Fibroblast of skin of abdomen (primary cell): Measurements from ENCODE around the gene APOA4.
"Not testable (repeated sequence)": the region's sequence is repeated elsewhere in the genome, so short reads cannot be mapped to it uniquely, and the experiment has no call there.

Experiments
- DNase-seq: peaks from one replicate; pipeline ENCODE4 v3.0.0-alpha.2; 2013

APOA4 gene

DNA sequence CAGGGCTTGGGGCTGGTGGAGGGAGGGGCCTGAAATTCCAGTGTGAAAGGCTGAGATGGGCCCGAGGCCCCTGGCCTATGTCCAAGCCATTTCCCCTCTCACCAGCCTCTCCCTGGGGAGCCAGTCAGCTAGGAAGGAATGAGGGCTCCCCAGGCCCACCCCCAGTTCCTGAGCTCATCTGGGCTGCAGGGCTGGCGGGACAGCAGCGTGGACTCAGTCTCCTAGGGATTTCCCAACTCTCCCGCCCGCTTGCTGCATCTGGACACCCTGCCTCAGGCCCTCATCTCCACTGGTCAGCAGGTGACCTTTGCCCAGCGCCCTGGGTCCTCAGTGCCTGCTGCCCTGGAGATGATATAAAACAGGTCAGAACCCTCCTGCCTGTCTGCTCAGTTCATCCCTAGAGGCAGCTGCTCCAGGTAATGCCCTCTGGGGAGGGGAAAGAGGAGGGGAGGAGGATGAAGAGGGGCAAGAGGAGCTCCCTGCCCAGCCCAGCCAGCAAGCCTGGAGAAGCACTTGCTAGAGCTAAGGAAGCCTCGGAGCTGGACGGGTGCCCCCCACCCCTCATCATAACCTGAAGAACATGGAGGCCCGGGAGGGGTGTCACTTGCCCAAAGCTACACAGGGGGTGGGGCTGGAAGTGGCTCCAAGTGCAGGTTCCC lies 6.5 kb upstream of the APOA4 start, which contains the start of gene APOC3:
APOC3 (plus strand) TSS at position 383 of the 659 bp plus-strand sequence. CDS start 676 bp downstream, outside the sequence.
- DNase-seq: peak; percentile 59

DNA sequence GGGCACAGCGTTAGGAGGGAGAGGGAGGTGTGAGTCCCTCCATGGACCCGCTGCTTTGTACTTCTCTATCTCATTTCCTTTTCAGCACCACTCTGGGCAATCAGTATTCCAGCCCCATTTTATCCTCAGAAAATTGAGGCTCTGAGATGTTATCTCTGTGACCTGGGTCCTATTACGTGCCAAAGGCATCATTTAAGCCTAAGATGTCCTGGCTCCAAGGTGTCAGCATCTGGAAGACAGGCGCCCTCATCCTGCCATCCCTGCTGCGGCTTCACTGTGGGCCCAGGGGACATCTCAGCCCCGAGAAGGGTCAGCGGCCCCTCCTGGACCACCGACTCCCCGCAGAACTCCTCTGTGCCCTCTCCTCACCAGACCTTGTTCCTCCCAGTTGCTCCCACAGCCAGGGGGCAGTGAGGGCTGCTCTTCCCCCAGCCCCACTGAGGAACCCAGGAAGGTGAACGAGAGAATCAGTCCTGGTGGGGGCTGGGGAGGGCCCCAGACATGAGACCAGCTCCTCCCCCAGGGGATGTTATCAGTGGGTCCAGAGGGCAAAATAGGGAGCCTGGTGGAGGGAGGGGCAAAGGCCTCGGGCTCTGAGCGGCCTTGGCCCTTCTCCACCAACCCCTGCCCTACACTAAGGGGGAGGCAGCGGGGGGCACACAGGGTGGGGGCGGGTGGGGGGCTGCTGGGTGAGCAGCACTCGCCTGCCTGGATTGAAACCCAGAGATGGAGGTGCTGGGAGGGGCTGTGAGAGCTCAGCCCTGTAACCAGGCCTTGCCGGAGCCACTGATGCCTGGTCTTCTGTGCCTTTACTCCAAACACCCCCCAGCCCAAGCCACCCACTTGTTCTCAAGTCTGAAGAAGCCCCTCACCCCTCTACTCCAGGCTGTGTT lies 5.8 kb upstream of the APOA4 start:
- no peak for DNase-seq

DNA sequence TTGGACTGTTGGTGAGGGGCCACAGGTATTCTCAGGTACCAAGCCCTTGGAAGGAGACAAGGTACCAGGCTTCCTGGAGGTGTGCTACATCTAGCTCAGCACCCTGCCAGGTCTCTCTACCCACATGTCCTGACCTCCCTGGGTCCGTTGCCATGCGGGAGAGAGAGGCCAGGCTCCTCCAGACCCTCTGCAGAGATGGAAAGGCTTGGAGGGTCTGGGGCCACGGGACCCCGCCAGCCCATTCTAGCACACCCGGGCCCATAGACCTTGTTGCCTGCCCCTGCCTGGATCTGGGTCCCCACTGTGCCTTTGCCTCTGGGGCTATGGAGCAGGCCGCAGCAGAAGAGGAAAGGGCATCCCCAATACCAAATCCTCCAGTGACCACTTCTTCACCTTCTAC lies 4.4 kb upstream of the APOA4 start:
- no peak for DNase-seq

DNA sequence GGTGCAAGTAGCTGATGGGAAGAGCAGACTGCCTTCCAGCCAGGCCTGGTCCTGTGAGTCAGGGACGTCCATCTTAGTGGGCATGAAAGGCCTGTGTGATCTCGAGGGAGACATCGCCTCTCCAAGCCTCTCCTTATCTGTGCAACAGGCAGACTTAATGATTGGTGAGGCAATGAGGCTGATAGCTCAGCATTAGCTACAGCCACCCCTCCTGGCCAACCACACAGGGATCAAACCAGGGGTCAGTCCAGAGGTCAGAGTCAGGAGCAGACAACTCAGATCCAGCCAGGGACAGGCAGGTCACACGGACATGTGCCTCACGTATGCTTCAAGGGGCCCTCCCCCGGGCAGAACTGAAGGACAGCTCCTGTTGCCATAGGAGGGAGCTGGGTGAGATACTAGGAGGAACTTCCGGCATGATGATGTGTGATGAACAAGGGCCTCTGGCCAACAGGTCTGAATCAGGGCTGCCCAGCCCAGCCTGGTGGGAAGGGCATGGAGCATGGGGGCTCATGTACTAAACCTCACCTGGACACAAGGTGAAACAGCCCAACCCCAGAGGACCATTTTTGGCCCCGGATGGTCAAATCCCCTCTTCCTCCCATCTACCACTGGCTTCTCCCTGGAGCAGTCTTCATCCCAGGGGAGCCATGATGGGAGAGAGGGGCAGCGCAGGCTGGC lies 3.8 kb upstream of the APOA4 start:
- no peak for DNase-seq

DNA sequence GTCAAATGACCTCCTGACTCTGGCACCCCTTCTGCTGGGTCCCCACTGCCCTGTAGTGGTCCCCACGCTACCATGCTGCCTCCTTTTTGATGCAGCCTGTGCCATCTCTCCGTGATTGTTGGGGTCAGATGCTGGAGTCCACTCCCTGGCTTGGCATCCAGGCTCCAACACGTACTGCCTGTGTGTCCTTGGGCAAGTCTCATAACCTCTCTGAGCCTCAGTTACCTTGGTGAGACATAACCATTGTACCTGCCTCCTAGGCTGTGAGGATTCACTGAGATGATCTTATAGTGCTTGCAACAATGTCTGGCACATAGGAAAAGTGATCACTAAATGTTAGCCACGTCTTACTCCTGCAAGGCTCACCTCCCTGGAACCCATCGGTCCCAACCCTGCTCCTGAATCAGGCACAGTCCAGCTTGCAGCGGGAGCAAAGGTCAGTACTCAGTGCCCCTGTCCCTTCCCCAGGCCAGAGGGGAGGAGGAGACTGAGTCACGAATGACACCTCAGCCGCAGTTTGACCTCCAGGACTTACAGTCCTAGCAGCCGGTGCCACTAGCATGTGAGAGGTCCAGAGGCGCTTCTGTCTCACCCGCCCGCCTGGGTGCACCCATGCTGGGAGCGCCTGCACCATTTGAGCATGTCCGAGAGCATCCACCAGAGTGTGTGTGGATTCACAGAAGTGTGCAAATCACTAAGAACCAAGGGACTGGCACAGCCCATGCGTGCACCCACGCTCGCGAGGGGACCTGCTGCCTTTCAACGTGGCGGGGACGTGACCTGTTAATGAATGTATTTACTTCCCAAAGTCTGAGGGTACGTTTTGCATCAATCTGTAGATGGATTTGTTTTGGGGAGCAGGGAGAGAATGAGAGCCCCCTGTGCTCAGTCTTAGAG lies 3.0 kb upstream of the APOA4 start:
- no peak for DNase-seq

DNA sequence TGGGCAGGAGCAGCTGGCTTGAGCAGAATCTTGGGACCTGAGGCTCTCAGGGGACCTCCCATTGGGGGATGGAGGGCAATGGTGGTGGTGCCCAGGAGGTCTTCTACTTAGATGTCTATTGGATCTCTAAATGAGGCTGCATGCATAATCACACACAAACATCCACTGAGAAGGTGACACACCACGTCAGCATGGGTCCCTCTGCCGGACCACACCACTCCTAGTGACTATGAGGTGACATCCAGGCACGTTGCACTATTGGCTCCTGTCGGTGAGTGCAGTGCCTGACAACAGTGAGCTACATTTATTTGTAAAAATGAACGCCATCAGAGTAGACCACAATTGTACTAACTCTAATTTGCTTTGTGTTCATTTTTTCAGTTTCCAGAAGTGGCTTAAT lies 2.3 kb upstream of the APOA4 start:
- no peak for DNase-seq

DNA sequence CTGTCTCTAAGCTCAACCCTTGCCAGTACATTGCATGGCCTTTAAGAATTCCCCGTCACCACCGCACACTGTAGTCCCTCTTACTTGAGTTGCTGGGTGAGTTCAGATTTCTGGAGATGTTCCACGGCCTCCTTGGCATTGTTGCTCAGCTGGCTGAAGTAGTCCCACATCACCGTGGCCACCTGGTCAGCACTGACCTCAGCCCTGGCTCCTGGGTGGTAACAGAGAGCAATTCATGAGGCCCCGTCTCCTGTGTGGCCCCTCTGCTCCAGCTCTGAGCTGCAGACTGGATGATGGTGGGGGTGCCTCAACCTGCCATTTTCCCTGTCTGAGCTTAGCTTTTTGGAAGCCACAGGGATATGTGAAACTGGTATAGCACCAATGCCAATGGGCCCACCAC lies 529 bp downstream of the APOA4 start:
- no peak for DNase-seq

DNA sequence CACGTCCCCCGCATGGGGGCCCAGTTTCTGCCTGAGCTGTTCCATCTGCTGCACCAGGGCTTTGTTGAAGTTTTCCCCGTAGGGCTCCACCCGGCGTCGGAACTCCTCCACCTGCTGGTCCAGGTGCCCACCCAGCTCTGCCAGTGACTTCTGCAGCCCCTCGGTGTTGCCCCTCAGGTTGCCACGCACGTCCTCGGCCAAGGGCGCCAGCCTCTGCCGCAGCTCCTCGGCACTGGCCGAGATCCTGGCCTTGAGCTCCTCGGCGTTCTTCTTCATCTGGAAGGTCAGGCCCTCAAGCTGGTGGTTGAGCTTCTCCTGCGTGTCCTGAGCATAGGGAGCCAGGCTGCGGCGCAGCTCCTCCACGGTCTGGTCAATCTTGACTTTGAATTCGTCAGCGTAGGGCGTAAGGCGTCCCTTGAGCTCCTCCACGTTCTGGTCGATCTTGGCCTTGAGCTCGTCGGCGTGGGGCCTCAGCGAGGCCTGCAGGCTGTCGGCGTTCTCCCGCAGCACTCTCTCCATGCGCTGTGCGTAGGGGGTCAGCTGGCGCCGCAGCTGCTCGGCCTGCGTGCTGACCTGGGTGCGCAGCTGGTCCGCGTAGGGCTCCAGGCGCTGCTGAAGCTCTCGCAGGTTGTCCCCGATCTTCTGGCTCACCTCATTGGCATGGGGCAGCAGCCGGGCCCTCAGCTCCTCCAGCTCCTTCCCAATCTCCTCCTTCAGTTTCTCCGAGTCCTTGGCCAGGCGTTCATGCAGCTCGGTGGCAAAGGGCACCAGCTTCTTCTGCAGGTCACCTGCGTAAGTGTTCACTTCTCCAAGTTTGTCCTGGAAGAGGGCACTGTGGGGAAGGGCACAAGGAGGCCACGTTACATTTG lies 1.8 kb downstream of the APOA4 start:
- no peak for DNase-seq

DNA sequence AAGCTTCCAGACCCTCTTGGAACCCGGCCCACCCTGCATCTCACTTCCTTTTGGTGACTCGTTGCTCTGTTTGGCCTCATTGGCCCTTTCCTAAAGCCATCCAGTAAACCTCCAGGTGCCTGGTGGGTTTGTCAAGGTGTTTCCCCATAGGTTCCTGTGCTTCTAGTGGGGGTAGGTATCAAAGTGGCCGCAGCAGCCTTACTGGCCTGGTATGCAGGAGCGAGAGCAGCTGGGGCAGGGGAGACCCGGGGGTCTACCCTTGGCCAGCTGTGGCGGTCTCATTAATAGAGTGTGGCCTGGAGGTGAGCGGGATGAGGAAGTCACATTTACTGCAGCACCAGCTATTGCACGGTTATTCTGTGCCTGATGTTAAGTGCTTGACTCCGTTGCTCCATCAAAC lies 4.1 kb downstream of the APOA4 start:
- no peak for DNase-seq

DNA sequence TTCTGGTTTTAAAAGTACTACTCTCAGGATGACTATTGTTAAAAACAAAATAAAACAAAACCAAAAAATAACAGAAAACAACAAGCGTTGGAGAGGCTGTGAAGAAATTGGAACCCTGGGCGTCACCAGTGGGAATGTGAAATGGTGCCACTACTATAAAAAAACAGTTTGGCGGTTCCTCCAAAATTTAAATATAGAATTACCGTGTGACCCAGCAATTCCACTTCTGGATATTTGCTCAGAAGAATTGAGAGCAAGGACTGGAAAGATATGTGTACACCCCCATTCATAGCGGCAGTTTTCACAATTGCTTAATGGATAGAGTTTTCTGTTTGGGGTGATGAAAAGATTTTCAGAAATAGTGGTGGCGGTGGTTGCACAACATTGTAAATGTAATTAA lies 8.6 kb downstream of the APOA4 start:
- DNase-seq: no peak

DNA sequence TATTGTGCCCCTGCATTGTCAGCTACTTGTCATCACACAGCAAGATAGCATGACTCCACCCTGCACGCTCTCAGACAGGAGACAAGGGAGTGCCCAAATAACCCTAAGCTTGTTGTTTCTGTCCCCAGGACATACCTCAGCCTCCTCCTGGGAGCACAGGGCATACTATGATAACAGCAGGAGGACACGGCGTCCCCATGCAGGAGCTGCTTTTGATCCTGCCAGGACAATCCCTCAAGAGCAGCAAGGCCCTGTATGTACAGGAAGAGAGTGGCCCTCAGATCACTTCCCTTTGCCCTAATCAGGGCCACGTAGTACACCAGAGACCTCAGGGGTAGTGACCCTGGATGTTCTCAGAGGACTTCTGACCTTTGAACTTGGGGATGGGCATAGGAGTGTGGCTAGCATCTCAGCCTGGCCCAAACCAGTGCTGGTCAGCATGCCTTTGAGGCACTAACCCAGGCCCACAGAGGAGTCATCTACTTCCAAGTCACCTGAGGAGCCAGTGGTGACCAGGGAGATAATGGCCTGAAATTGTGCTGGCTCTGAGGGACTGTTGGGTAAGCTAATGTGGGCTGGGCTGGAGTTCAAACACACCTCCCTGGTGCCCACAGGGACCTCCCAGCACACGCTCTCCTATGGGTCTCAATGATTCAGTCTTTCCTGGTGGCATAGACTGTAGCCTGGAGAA lies 9.2 kb downstream of the APOA4 start:
- no peak for DNase-seq

DNA sequence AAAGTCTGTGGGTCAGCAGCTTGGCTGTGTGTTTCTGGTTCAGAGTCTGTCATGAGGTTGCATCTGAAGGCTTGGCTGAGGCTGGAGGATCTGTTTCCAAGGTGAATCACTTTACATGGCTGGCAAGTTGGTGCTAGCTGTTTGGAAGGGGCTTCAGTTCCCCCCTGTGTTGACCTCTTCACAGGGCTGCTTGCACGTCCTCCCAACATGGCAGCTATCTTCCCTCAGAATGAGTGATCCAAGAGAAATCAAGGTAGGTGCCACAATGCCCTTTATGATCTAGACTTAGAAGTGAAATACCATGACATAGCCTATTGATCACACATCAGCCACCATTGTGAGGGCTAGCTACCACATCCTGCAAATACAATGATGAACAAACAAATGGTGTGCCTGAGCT lies 9.9 kb downstream of the APOA4 start:
- DNase-seq: no peak

DNA sequence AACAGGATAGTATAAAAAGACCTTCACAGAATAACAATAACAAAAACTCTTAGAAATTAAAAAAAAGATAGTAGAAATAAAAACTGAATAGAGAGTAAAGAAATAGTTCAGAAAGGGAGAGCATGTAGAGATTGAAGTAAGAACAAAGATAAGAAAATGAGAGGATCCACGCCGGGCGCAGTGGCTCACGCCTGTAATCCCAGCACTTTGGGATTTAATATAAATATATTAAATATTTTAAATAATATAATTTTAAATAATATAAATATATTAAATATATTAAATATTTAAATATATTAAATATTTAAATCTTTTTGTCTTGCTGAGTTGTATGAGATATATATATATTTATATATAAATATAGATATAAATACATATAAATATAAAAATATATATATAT lies 11.0 kb downstream of the APOA4 start:
- no peak for DNase-seq

DNA sequence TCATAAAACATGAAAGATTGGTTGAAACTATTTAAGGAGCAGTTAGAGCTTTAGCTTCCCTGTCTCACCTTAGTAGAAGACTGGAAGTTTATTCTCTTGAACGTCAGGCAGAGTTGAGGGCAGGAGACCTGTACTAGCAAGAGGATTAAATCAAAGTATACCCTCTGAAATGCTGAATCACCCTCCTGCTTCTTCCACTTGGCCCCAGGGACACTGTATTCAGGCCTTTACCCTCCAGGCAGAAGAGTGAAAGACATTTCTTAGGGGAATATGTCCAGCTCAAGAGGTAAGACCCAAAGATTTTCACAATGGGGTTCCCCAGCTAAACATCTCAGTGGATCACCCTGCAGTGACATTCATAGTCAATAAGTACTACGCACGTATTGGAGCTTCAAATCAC lies 11.9 kb downstream of the APOA4 start:
- DNase-seq: no peak

DNA sequence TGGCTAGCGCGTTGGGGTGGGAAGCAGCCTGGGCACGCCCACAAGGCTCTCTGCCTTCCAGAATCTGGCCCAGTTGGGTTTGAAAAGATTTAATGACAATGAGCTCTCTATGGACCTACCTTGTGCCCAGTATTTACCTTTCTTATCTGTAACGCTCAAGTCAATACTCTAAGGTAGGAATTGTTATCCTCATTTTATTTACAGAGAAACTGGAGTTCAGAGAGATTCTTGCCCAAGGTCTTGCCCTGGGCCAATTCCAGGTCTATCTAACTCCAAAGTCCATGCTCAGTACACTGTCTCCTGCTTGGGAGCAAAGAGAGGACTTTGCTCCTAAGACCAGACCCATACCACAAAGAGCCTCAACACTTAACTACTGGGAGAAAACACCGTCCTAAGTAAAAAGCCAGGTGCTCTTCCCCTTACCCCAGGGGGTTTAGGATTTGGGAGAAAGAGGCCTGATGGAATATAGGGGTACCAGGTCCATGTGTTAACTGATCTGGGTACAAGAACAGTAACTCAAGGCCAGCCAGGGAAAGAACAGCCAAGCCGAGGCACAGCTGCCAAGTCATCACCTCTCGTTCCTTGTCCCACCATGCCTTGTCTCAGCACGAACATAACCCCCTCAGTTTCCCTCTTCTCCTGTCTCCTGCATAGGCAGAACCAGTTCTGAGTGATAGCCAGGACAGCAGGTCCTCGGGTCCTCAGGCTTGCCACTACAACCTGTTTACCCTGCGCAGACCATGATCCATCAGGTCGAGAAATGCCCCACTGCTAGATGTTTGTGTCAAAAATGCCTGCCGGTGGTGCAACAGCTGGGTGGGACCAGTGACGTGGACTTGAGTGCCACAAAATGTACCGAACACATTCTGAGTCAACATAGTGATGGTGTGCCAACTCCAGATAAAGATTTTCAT lies 14.6 kb downstream of the APOA4 start:
- DNase-seq: no peak

DNA sequence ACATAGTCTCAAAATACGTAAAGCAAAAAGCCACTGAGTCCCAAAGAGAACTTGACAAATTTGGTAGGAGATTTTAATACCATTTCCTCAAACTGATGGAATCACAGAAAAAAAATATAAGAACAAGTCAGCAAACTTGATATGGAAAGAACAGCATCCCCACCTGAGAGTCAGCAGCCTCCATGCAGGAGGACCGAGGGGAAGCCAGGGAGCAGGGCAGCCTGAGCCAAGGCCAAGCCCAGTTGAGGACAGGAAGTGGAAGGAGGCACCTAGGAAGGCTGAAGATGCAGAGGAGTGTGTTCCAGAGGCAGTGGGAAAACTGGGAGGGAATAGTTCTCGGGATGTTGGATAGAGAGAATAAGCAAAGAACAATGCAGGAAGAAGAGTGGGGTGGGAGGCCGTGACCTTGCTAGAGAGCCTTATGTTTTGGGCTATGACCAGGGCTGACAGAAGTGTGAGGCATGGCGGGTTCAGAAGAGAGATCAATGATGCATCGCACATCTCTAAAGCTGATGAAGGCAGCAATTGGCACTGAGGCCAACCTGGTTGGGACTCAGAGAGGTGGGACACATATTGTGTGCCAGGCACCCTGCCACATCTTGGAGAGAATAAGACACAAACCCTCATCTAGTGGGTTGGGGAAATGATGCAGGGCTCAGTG lies 15.4 kb downstream of the APOA4 start:
- no peak for DNase-seq

DNA sequence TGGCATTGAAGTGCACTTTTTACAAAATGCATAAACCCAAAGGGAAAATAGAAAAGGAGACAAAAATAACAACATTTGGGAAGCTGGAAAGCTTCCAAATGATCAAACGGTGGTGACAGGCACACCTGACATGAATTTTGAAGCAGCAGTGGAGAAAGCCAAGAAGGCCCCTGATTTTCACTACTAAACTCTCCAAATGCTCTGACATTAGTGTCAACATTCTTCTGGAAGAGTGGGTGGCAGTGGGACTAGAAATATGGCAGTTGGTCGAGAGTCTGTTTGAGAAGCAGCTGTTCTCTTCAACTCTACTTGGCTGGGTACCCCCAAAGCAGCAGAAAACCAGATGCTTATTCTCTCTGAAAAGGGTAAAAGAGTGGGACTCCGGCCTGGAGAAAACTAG lies 19.1 kb downstream of the APOA4 start:
- DNase-seq: no peak

DNA sequence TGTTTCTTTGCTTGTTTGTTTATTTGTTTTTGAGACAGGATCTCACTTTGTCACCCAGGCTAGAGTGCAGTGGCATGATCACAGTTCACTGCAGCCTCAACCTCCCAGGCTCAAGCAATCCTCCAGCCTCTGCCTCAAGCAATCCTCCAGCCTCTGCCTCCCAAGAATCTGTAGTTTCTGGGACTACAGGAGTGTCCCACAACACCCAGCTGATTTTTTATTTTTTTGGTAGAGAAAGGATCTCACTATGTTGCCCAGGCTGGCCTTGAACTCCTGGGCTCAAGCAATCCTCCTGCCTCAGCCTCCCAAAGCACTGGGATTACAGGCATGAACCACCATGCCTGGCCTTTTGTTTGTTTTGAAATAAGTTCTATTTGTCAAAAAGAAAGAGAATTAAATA lies 21.4 kb downstream of the APOA4 start:
- not testable (repeated sequence) for DNase-seq

DNA sequence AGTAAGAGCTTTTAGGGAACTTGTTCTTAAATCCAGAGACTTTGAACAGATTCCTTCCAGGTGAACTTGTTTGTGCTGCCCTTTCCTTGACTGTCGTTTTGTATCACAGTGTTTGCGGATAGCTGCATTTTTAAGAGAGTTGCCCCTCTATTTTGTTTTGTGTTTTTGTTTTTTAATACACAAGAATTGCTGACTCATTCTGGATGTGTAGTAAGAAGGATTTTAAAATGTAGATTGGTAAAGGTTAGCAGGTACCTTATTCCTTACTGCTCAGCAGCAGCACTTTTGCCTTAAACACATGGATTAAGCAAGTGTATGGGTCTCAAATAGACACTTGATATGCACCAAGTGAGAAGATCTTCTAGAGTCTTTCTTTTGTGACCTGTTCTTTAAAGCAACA lies 22.5 kb downstream of the APOA4 start:
- DNase-seq: no peak
